PC-3 (cell line): ENCODE data around the gene LINC01488. TPM values are rescaled to one million over a fixed set of nuclear protein-coding genes. Genes with fewer than 3 reads are reported as not detected.

Source experiments
- ATAC-seq: fragments of 200-7000 bp; cut with Tn5 transposase; 2 replicates; pipeline ENCODE4 v1.9.1; 2020; ENCODE audit warnings: mild to moderate bottlenecking, moderate library complexity
- BruUV-seq: library from RNA; stranded (reverse); fragments of 400-500 nt; replicated peaks from 2 replicates; lab custom pipeline; 2021; lab: Mats Ljungman, UMichigan
- CTCF ChIA-PET: fragments of 300-600 bp; sonication (Branson Sonifier 250); formaldehyde crosslinking; loops from one replicate; lab custom pipeline; 2022; ENCODE audit warnings: antibody characterized with exemption; lab: Charles Lee
- POLR2A ChIA-PET: fragments of 300-600 bp; sonication (Branson Sonifier 250); formaldehyde crosslinking; loops from one replicate; lab custom pipeline; 2022; ENCODE audit warnings: antibody characterized with exemption; ENCODE audit not compliant: unreplicated experiment; lab: Charles Lee
- DNase-seq: peaks from one replicate; pipeline ENCODE4 v3.0.0-alpha.2; 2015
- H2AFZ ChIP-seq: fragments of 300-600 bp; sonication (generic); 2 replicates; pipeline ENCODE4 v1.6.0; 2016; ENCODE audit warnings: antibody characterized with exemption, low read length
- H3F3A ChIP-seq: fragments of 300-600 bp; sonication (generic); one replicate; pipeline ENCODE4 v1.6.0; 2017; ENCODE audit warnings: antibody characterized with exemption, low read length, control low read depth, mild to moderate bottlenecking; ENCODE audit not compliant: unreplicated experiment
- H3K27ac ChIP-seq: fragments of 300-600 bp; sonication (generic); 2 replicates; pipeline ENCODE4 v1.5.1; 2016; ENCODE audit warnings: mild to moderate bottlenecking, low read length
- H3K27me3 ChIP-seq: fragments of 300-600 bp; sonication (generic); 2 replicates; pipeline ENCODE4 v1.6.1; 2016; ENCODE audit warnings: low read length, mixed read lengths
- H3K36me3 ChIP-seq: fragments of 300-600 bp; sonication (generic); 2 replicates; pipeline ENCODE4 v1.6.1; 2016; ENCODE audit warnings: low read depth, mixed run types, low read length, mixed read lengths
- H3K4me1 ChIP-seq: fragments of 300-600 bp; sonication (generic); 2 replicates; pipeline ENCODE4 v1.5.1; 2016; ENCODE audit warnings: low read length; ENCODE audit not compliant: insufficient read depth
- H3K4me2 ChIP-seq: fragments of 300-600 bp; sonication (generic); 2 replicates; pipeline ENCODE4 v1.6.0; 2016; ENCODE audit warnings: low read length
- H3K4me3 ChIP-seq: fragments of 300-600 bp; sonication (generic); 2 replicates; pipeline ENCODE4 v1.5.1; 2016; ENCODE audit warnings: mild to moderate bottlenecking, low read length, mixed read lengths
- H3K79me2 ChIP-seq: fragments of 300-600 bp; sonication (generic); 2 replicates; pipeline ENCODE4 v1.6.1; 2017; ENCODE audit warnings: low read length, mixed read lengths
- H3K9ac ChIP-seq: fragments of 300-600 bp; sonication (generic); 2 replicates; pipeline ENCODE4 v1.6.0; 2016; ENCODE audit warnings: mild to moderate bottlenecking, low read length
- H3K9me2 ChIP-seq: fragments of 300-600 bp; sonication (generic); replicated peaks from 2 replicates; pipeline ENCODE4 v1.6.1; 2016; ENCODE audit warnings: mixed run types, low read length, mixed read lengths
- H3K9me3 ChIP-seq: fragments of 300-600 bp; sonication (generic); 2 replicates; pipeline ENCODE4 v1.6.1; 2016; ENCODE audit warnings: low read length, mixed read lengths
- H4K20me1 ChIP-seq: fragments of 300-600 bp; sonication (generic); 2 replicates; pipeline ENCODE4 v1.6.1; 2016; ENCODE audit warnings: low read length, mixed read lengths
- CTCF ChIP-seq: fragments of 300-600 bp; sonication (generic); conservative IDR thresholded peaks from 2 replicates; pipeline ENCODE4 v1.5.1; 2017; ENCODE audit warnings: antibody characterized with exemption, low read depth, mild to moderate bottlenecking, low read length
- EZH2 ChIP-seq: fragments of 300-600 bp; sonication (generic); IDR thresholded peaks from one replicate; pipeline ENCODE4 v1.6.1; 2017; ENCODE audit warnings: antibody characterized with exemption, mild to moderate bottlenecking, low read length; ENCODE audit not compliant: unreplicated experiment
- EZH2phosphoT487 ChIP-seq: fragments of 300-600 bp; sonication (generic); IDR thresholded peaks from 2 replicates; pipeline ENCODE4 v1.6.1; 2018; ENCODE audit warnings: mild to moderate bottlenecking, antibody characterized with exemption, low read length, borderline replicate concordance
- intact Hi-C: fragments of 100-400 bp; cut with micrococcal nuclease; formaldehyde crosslinking; loops from 2 replicates; pipeline ENCODE4 v1.9.0; 2023
- total RNA-seq: library from RNA; depleted of rRNA; stranded (reverse); fragments of >200 nt; gene quantifications from 2 replicates; pipeline ENCODE4 v1.2.3, GENCODE V29; 2014

Gene LINC01488
- total RNA-seq, 1 experiment from 2014 or later = not detected

GRCh38 chr11:69518081-69518950 lies 36.9 kb downstream of the LINC01488 start:
- Histone ChIP-seq H3K9ac (no peak overlapping the region), H2AFZ (no peak overlapping the region), H3K4me3 (no peak overlapping the region), H3F3A (no peaks in the 10 kb centered on the region), H4K20me1 (no peaks in the 10 kb centered on the region), H3K27me3 (no peaks in the 10 kb centered on the region), H3K4me2 (no peak overlapping the region), H3K4me1 (no peaks in the 10 kb centered on the region), H3K9me2 (no peaks in the 10 kb centered on the region), H3K9me3 (no peaks in the 10 kb centered on the region), H3K36me3 (no peaks in the 10 kb centered on the region), H3K27ac (no peak overlapping the region), H3K79me2 (no peaks in the 10 kb centered on the region)
- no peak for TF ChIP-seq EZH2
- POLR2A ChIA-PET = interaction anchor here (0.7 kb wide), 1 partner anchor 15 kb away, joined by 5 read pairs; no protein-coding TSS in a partner anchor
- intact Hi-C loops = no loop called here
- CTCF ChIA-PET = no interaction called here
- no peak for DNase-seq
- no TSS peak for BruUV-seq
- no peak for ATAC-seq

GRCh38 chr11:69520186-69520916 lies 38.9 kb downstream of the LINC01488 start:
- no peaks in the 10 kb centered on the region for H3F3A ChIP-seq
- CTCF ChIA-PET = no interaction called here
- POLR2A ChIA-PET = no interaction called here
- no peaks in the 10 kb centered on the region for H3K9me2 ChIP-seq
- no TSS peak for BruUV-seq
- H4K20me1 ChIP-seq = no peaks in the 10 kb centered on the region
- DNase-seq (no peak), ATAC-seq (no peak)
- no peaks in the 10 kb centered on the region for H3K36me3 ChIP-seq
- H3K4me1 ChIP-seq = peaks cover 5% of the 10 kb centered on the region; the same call in 1 of the 2 replicates
- no peaks in the 10 kb centered on the region for H3K79me2 ChIP-seq
- no peaks in the 10 kb centered on the region for H3K9me3 ChIP-seq
- no peak overlapping the region for H3K27ac ChIP-seq
- no peaks in the 10 kb centered on the region for H3K27me3 ChIP-seq
- TF ChIP-seq EZH2 = no peak
- TF ChIP-seq EZH2phosphoT487 = no peak
- no peak for TF ChIP-seq CTCF
- H3K4me2 ChIP-seq = no peak overlapping the region
- intact Hi-C loops = no loop called here
- H3K9ac ChIP-seq = no peak overlapping the region
- no peak overlapping the region for H2AFZ ChIP-seq
- no peak overlapping the region for H3K4me3 ChIP-seq

- Histone ChIP-seq H4K20me1 (no peaks in the 10 kb centered on the region), H3K27ac (no peak overlapping the region), H3K36me3 (no peaks in the 10 kb centered on the region), H3K4me2 (no peak overlapping the region), H3F3A (no peaks in the 10 kb centered on the region), H3K4me1 (peaks cover 5% of the 10 kb centered on the region; the same call in 1 of the 2 replicates), H3K9me3 (no peaks in the 10 kb centered on the region), H3K27me3 (no peaks in the 10 kb centered on the region), H2AFZ (no peak overlapping the region), H3K4me3 (no peak overlapping the region), H3K9me2 (no peaks in the 10 kb centered on the region), H3K9ac (no peak overlapping the region), H3K79me2 (no peaks in the 10 kb centered on the region)
- BruUV-seq = no TSS peak
- POLR2A ChIA-PET = no interaction called here
- DNase-seq (no peak), ATAC-seq (no peak)
- no peak for TF ChIP-seq EZH2phosphoT487
- no peak for TF ChIP-seq CTCF
- no peak for TF ChIP-seq EZH2
- CTCF ChIA-PET = no interaction called here
- intact Hi-C loops = no loop called here
These were observed 40.0 kb downstream of the LINC01488 start for GRCh38 chr11:69521457-69521856.
